Neural cell (in vitro differentiated cells): Measurements from ENCODE around the gene KBTBD7. TPM values are rescaled to one million over a fixed set of nuclear protein-coding genes. Genes with fewer than 3 reads are reported as not detected.

Experiments used
- H2AFZ ChIP-seq: fragments of 200-600, 300-800 bp; sonication (generic), shearing (Covaris generic); 2 replicates; pipeline ENCODE4 v1.6.0; 2014; ENCODE audit warnings: low read depth, mild to moderate bottlenecking, antibody characterized with exemption, low read length, moderate library complexity
- H3F3A ChIP-seq: fragments of 200-600 bp; shearing (Covaris generic); 2 replicates; pipeline ENCODE4 v1.6.1; 2016; ENCODE audit warnings: mild to moderate bottlenecking, moderate library complexity, mixed read lengths, antibody characterized with exemption, low read length; ENCODE audit not compliant: insufficient read depth, poor library complexity, severe bottlenecking
- H3K27ac ChIP-seq: fragments of 200-600, 300-800 bp; sonication (generic), shearing (Covaris generic); 2 replicates; pipeline ENCODE4 v1.5.1; 2014; ENCODE audit warnings: mild to moderate bottlenecking, low read length, moderate library complexity
- H3K27me3 ChIP-seq: fragments of 300-800, 200-600 bp; sonication (generic), shearing (Covaris generic); 2 replicates; pipeline ENCODE4 v1.6.0; 2014; ENCODE audit warnings: mild to moderate bottlenecking, low read depth, low read length, moderate library complexity; ENCODE audit not compliant: insufficient read depth
- H3K36me3 ChIP-seq: fragments of 300-800, 200-600 bp; sonication (generic), shearing (Covaris generic); 2 replicates; pipeline ENCODE4 v1.5.1; 2014; ENCODE audit warnings: mild to moderate bottlenecking, antibody characterized with exemption, low read length, moderate library complexity; ENCODE audit not compliant: insufficient read depth
- H3K4me2 ChIP-seq: fragments of 300-800, 200-600 bp; sonication (generic), shearing (Covaris generic); 2 replicates; pipeline ENCODE4 v1.6.0; 2014; ENCODE audit warnings: mild to moderate bottlenecking, low read length
- H3K4me3 ChIP-seq: fragments of 300-800, 200-600 bp; sonication (generic), shearing (Covaris generic); 2 replicates; pipeline ENCODE4 v1.5.1; 2014; ENCODE audit warnings: mild to moderate bottlenecking, low read length, moderate library complexity
- H3K79me2 ChIP-seq: fragments of 200-600 bp; shearing (Covaris generic); replicated peaks from 2 replicates; pipeline ENCODE4 v1.6.0; 2014; ENCODE audit warnings: mild to moderate bottlenecking, low read length, moderate library complexity; ENCODE audit not compliant: insufficient read depth
- H3K9ac ChIP-seq: fragments of 300-800, 200-600 bp; sonication (generic), shearing (Covaris generic); 2 replicates; pipeline ENCODE4 v1.6.1; 2016; ENCODE audit warnings: mild to moderate bottlenecking, low read length, mixed read lengths
- H3K9me2 ChIP-seq: fragments of 200-600 bp; shearing (Covaris generic); 2 replicates; pipeline ENCODE4 v1.6.1; 2016; ENCODE audit warnings: mild to moderate bottlenecking, low read length, mixed read lengths; ENCODE audit not compliant: insufficient read depth
- H3K9me3 ChIP-seq: fragments of 200-600, 300-800 bp; sonication (generic), shearing (Covaris generic); 2 replicates; pipeline ENCODE4 v1.6.1; 2016; ENCODE audit warnings: mild to moderate bottlenecking, mixed run types, low read length, moderate library complexity, mixed read lengths
- H4K20me1 ChIP-seq: fragments of 200-600 bp; shearing (Covaris generic); 2 replicates; pipeline ENCODE4 v1.6.1; 2016; ENCODE audit warnings: mild to moderate bottlenecking, mixed run types; ENCODE audit not compliant: insufficient read depth
- CTCF ChIP-seq: fragments of 450-650 bp; IDR thresholded peaks from 2 replicates; pipeline ENCODE4 v1.5.1; 2014; ENCODE audit warnings: antibody characterized with exemption, mild to moderate bottlenecking, moderate library complexity; ENCODE audit not compliant: poor library complexity, severe bottlenecking
- EP300 ChIP-seq: fragments of 450-650 bp; conservative IDR thresholded peaks from 2 replicates; pipeline ENCODE4 v1.6.1; 2014; ENCODE audit warnings: antibody characterized with exemption, mild to moderate bottlenecking, moderate library complexity; ENCODE audit not compliant: poor library complexity, severe bottlenecking
- EZH2 ChIP-seq: fragments of 200-600, 300-800 bp; shearing (Covaris generic), sonication (generic); IDR thresholded peaks from 2 replicates; pipeline ENCODE4 v1.6.1; 2014; ENCODE audit warnings: antibody characterized with exemption, low read length, borderline replicate concordance, mild to moderate bottlenecking; ENCODE audit not compliant: insufficient read depth, poor library complexity, severe bottlenecking
- MXI1 ChIP-seq: fragments of 450-650 bp; conservative IDR thresholded peaks from 2 replicates; pipeline ENCODE4 v1.6.1; 2014; ENCODE audit warnings: antibody characterized with exemption, mild to moderate bottlenecking; ENCODE audit not compliant: poor library complexity, severe bottlenecking
- POLR2AphosphoS5 ChIP-seq: IDR thresholded peaks from 2 replicates; pipeline ENCODE4 v1.6.1; 2012
- RAD21 ChIP-seq: fragments of 450-650 bp; conservative IDR thresholded peaks from 2 replicates; pipeline ENCODE4 v1.6.1; 2014; ENCODE audit warnings: antibody characterized with exemption, mild to moderate bottlenecking, moderate library complexity
- SMC3 ChIP-seq: fragments of 450-650 bp; conservative IDR thresholded peaks from 2 replicates; pipeline ENCODE4 v1.6.1; 2014; ENCODE audit warnings: antibody characterized with exemption, mild to moderate bottlenecking, moderate library complexity; ENCODE audit not compliant: poor library complexity
- TAF1 ChIP-seq: IDR thresholded peaks from 2 replicates; pipeline ENCODE4 v1.6.1; 2012; ENCODE audit warnings: low read depth
- polyA plus RNA-seq: library from polyadenylated mRNA; depleted of rRNA; stranded (reverse); fragments of >200 nt; gene quantifications from 2 replicates; pipeline ENCODE4 v1.2.3, GENCODE V29; 2014
- TF ChIP-seq, protein P1 (sequence below): IDR thresholded peaks from 2 replicates; pipeline ENCODE4 v1.6.1; 2012; ENCODE audit warnings: borderline replicate concordance

Gene KBTBD7
- polyA plus RNA-seq, 1 donor from 2014 or later = 28.0 TPM

GRCh38 chr13:41231786-41232185 is 37.4 kb upstream of the KBTBD7 start:
- Histone ChIP-seq H3K4me3 (no peak overlapping the region), H3K36me3 (no peaks in the 10 kb centered on the region), H2AFZ (no peak overlapping the region), H3K79me2 (no peaks in the 10 kb centered on the region), H3K9ac (no peak overlapping the region), H3K27ac (no peak overlapping the region), H4K20me1 (no peaks in the 10 kb centered on the region), H3K27me3 (no peaks in the 10 kb centered on the region), H3F3A (no peaks in the 10 kb centered on the region), H3K4me2 (no peak overlapping the region), H3K9me2 (no peaks in the 10 kb centered on the region), H3K9me3 (no peaks in the 10 kb centered on the region)
- TF ChIP-seq, protein P1, sequence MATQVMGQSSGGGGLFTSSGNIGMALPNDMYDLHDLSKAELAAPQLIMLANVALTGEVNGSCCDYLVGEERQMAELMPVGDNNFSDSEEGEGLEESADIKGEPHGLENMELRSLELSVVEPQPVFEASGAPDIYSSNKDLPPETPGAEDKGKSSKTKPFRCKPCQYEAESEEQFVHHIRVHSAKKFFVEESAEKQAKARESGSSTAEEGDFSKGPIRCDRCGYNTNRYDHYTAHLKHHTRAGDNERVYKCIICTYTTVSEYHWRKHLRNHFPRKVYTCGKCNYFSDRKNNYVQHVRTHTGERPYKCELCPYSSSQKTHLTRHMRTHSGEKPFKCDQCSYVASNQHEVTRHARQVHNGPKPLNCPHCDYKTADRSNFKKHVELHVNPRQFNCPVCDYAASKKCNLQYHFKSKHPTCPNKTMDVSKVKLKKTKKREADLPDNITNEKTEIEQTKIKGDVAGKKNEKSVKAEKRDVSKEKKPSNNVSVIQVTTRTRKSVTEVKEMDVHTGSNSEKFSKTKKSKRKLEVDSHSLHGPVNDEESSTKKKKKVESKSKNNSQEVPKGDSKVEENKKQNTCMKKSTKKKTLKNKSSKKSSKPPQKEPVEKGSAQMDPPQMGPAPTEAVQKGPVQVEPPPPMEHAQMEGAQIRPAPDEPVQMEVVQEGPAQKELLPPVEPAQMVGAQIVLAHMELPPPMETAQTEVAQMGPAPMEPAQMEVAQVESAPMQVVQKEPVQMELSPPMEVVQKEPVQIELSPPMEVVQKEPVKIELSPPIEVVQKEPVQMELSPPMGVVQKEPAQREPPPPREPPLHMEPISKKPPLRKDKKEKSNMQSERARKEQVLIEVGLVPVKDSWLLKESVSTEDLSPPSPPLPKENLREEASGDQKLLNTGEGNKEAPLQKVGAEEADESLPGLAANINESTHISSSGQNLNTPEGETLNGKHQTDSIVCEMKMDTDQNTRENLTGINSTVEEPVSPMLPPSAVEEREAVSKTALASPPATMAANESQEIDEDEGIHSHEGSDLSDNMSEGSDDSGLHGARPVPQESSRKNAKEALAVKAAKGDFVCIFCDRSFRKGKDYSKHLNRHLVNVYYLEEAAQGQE = no peak
- TF ChIP-seq TAF1 = no peak
- TF ChIP-seq EP300 = no peak
- no peak for TF ChIP-seq CTCF
- no peak for TF ChIP-seq SMC3
- TF ChIP-seq EZH2 = no peak
- TF ChIP-seq MXI1 = no peak
- no peak for TF ChIP-seq POLR2AphosphoS5
- no peak for TF ChIP-seq RAD21

DNA sequence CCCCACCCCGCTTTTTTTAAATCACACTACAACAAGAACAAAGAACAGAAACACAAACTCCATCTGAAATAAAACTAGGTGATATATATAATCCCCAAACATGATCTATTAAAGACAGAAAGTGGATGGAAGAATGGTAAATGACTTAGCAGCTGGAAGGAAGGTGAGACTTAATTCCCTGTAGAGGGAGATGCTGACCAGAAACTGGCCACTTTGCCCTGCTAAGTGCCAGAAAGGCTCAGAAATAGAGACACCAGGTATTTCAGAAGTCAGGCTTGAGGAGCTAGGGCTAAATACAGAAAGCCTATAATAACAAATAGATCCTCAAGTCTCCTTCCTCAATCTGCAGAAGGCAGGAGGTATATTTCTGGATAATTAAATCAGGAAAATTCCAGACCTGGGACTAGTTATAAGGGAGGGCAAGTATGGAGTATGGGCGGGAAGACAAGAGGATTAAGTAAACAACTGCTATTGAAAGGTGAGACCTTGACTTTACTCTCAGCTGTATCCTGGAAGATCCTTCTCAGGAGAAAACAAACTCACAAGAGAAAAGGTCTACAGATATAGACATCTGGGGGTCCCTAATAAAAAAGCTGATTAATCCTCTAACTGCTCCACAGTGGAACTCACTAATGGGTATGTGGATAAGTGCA is 36.8 kb upstream of the KBTBD7 start:
- no peak overlapping the region for H3K27ac ChIP-seq
- TF ChIP-seq SMC3 (no peak), CTCF (no peak)
- TF ChIP-seq, protein P1 = no peak

More for the DNA sequence above, 36.8 kb upstream of the KBTBD7 start:
- H2AFZ ChIP-seq = no peak overlapping the region
- H3F3A ChIP-seq = no peaks in the 10 kb centered on the region
- H3K9me2 ChIP-seq = no peaks in the 10 kb centered on the region
- H3K9ac ChIP-seq = no peak overlapping the region
- no peaks in the 10 kb centered on the region for H3K27me3 ChIP-seq
- no peak overlapping the region for H3K4me2 ChIP-seq
- no peak overlapping the region for H3K4me3 ChIP-seq
- no peaks in the 10 kb centered on the region for H4K20me1 ChIP-seq
- no peaks in the 10 kb centered on the region for H3K79me2 ChIP-seq
- no peaks in the 10 kb centered on the region for H3K9me3 ChIP-seq
- H3K36me3 ChIP-seq = no peaks in the 10 kb centered on the region
